Astrocyte (in vitro differentiated cells and primary cell): ENCODE data around the gene PFKL.

Source experiments
- CTCF ChIP-seq: IDR thresholded peaks from 2 replicates; pipeline ENCODE4 v1.5.1; 2011; ENCODE audit warnings: low read depth, mild to moderate bottlenecking, inconsistent platforms, low read length, moderate library complexity; ENCODE audit not compliant: insufficient read depth
- EZH2 ChIP-seq: IDR thresholded peaks from 2 replicates; pipeline ENCODE4 v1.6.1; 2012; ENCODE audit warnings: mild to moderate bottlenecking, low read length, inconsistent platforms; ENCODE audit not compliant: insufficient read depth

GRCh38 chr21:44332383-44332782 lies 32.5 kb downstream of the PFKL start:
- TF ChIP-seq CTCF (no peak), EZH2 (no peak)
